ENCODE measurements around the gene APH1B.
A peak's percentile ranks its signal among the peaks of the same experiment; 100 is the strongest.

Gene APH1B

GRCh38 chr15:63332367-63333124 lies 55.1 kb downstream of the APH1B start:
- peak; percentile 78 for DNase-seq (ENCODE audit: low spot score)

- DNase-seq (ENCODE audit: low spot score): no peak
Observed at GRCh38 chr15:63334821-63335220, 57.4 kb downstream of the APH1B start.

- no peak for DNase-seq (ENCODE audit: low spot score)
Observed at GRCh38 chr15:63335543-63336240, 58.3 kb downstream of the APH1B start.

GRCh38 chr15:63337046-63337445 lies 59.6 kb downstream of the APH1B start:
- DNase-seq (ENCODE audit: low spot score): no peak

GRCh38 chr15:63338170-63338569 lies 60.8 kb downstream of the APH1B start:
- no peak for DNase-seq (ENCODE audit: low spot score)

GRCh38 chr15:63339006-63339766 lies 61.8 kb downstream of the APH1B start:
- no peak for DNase-seq (ENCODE audit: low spot score)

GRCh38 chr15:63339836-63340235 lies 62.4 kb downstream of the APH1B start:
- DNase-seq (ENCODE audit: low spot score): no peak

GRCh38 chr15:63340353-63340752 lies 62.9 kb downstream of the APH1B start:
- DNase-seq (ENCODE audit: low spot score): no peak

- DNase-seq (ENCODE audit: low spot score): no peak
Observed at GRCh38 chr15:63340878-63341277, 63.5 kb downstream of the APH1B start.

GRCh38 chr15:63341898-63342297 lies 64.5 kb downstream of the APH1B start:
- no peak for DNase-seq (ENCODE audit: low spot score)

GRCh38 chr15:63342996-63343562 lies 65.7 kb downstream of the APH1B start:
- peak; percentile 83 for DNase-seq (ENCODE audit: low spot score)

GRCh38 chr15:63344731-63345390 lies 67.5 kb downstream of the APH1B start:
- DNase-seq (ENCODE audit: low spot score): no peak

GRCh38 chr15:63345391-63345752 lies 68.0 kb downstream of the APH1B start:
- no peak for DNase-seq (ENCODE audit: low spot score)

GRCh38 chr15:63347074-63347857 lies 69.9 kb downstream of the APH1B start:
- no peak for DNase-seq (ENCODE audit: low spot score)

- DNase-seq (ENCODE audit: low spot score): peak; percentile 77
Observed at GRCh38 chr15:63348392-63348791, 71.0 kb downstream of the APH1B start.

- no peak for DNase-seq (ENCODE audit: low spot score)
Observed at GRCh38 chr15:63349156-63349555, 71.8 kb downstream of the APH1B start.

GRCh38 chr15:63349621-63350020 lies 72.2 kb downstream of the APH1B start:
- no peak for DNase-seq (ENCODE audit: low spot score)

- no peak for DNase-seq (ENCODE audit: low spot score)
Observed at GRCh38 chr15:63350178-63350621, 72.8 kb downstream of the APH1B start.

- no peak for DNase-seq (ENCODE audit: low spot score)
Observed at GRCh38 chr15:63351170-63351569, 73.8 kb downstream of the APH1B start.

GRCh38 chr15:63352808-63353207 lies 75.4 kb downstream of the APH1B start:
- DNase-seq (ENCODE audit: low spot score): no peak

GRCh38 chr15:63353261-63353660 lies 75.9 kb downstream of the APH1B start:
- no peak for DNase-seq (ENCODE audit: low spot score)

Data from COLO829 (cell line).